Peyer's patch (tissue), 4 donors: ENCODE results near the gene PPP1R9B. TPM values are rescaled to one million over a fixed set of nuclear protein-coding genes. Genes with fewer than 3 reads are reported as not detected.

Experiments used
- DNase-seq, 3 donors: peaks; one replicate each; pipeline ENCODE4 v3.0.0-alpha.2; 2017 to 2019
- H3K27ac ChIP-seq, 4 donors: fragments of 200-600 bp; sonication (generic); one replicate each; pipeline ENCODE4 v1.5.1; 2016 to 2019
- H3K27me3 ChIP-seq, 2 donors: fragments of 200-600 bp; sonication (generic); one replicate each; pipeline ENCODE4 v1.5.1; 2019
- H3K36me3 ChIP-seq, 3 donors: fragments of 200-600 bp; sonication (generic); one replicate each; pipeline ENCODE4 v1.5.1; 2016 to 2019
- H3K4me1 ChIP-seq, 4 donors: fragments of 200-600 bp; sonication (generic); one replicate each; pipeline ENCODE4 v1.5.1; 2016 to 2019
- H3K4me3 ChIP-seq, 4 donors: fragments of 200-600 bp; sonication (generic); 1 replicate in 3 of 4; 2 replicates in 1 of 4; pipeline ENCODE4 v1.5.1; 2016 to 2019; ENCODE audit warnings: mild to moderate bottlenecking in 1 of 4
- H3K9me3 ChIP-seq, 4 donors: fragments of 200-600 bp; sonication (generic); one replicate each; pipeline ENCODE4 v1.5.1; 2016 to 2019; ENCODE audit warnings: mild to moderate bottlenecking in 1 of 4
- CTCF ChIP-seq, 6 experiments: fragments of 450-650 bp in 4 of 6; fragments of 200-600 bp in 2 of 6; sonication (generic) in 1 of 6; IDR thresholded peaks; one replicate each; pipeline ENCODE4 v1.5.1; 2017 to 2019; ENCODE audit warnings: antibody characterized with exemption in 6 of 6, mild to moderate bottlenecking in 3 of 6, moderate library complexity in 1 of 6
- POLR2A ChIP-seq, 2 donors: fragments of 450-650 bp; IDR thresholded peaks; one replicate each; pipeline ENCODE4 v1.5.1; 2017; ENCODE audit warnings: antibody characterized with exemption in 2 of 2, mild to moderate bottlenecking in 2 of 2, moderate library complexity in 2 of 2
- total RNA-seq, 4 donors: library from RNA; depleted of rRNA; stranded (reverse); fragments of >200 nt; gene quantifications; one replicate each; pipeline ENCODE4 v1.1.0, GENCODE V29; 2016

The PPP1R9B gene
- total RNA-seq, 4 donors from 2014 or later, result 18.0 to 40.4 (median 32.9) TPM

- no peaks in the 10 kb centered on the region for H3K36me3 ChIP-seq
- H3K9me3 ChIP-seq, result no peaks in the 10 kb centered on the region
- H3K4me3 ChIP-seq, result no peak overlapping the region
- no peak for DNase-seq
- no peak for TF ChIP-seq POLR2A (IDR thresholded peaks at IDR 0.05)
- no peak for TF ChIP-seq CTCF (IDR thresholded peaks at IDR 0.05)
- H3K27me3 ChIP-seq, result no peaks in the 10 kb centered on the region
- H3K4me1 ChIP-seq, result peaks cover 0 to 9% (median 0%) of the 10 kb centered on the region in 4 donors
- H3K27ac ChIP-seq, result no peak overlapping the region
These were observed 17.8 kb upstream of the PPP1R9B start for GRCh38 chr17:50168319-50168718.

- Histone ChIP-seq H3K27me3 (no peaks in the 10 kb centered on the region), H3K9me3 (no peaks in the 10 kb centered on the region), H3K4me1 (peaks cover 0 to 9% (median 0%) of the 10 kb centered on the region in 4 donors), H3K36me3 (no peaks in the 10 kb centered on the region), H3K27ac (no peak overlapping the region), H3K4me3 (no peak overlapping the region)
- no peak for DNase-seq
- no peak for TF ChIP-seq CTCF (IDR thresholded peaks at IDR 0.05)
- TF ChIP-seq POLR2A (IDR thresholded peaks at IDR 0.05), result no peak
These were observed 16.9 kb upstream of the PPP1R9B start for GRCh38 chr17:50167371-50167770.

- Histone ChIP-seq H3K36me3 (no peaks in the 10 kb centered on the region), H3K27ac (peak overlapping the region in 2 of 4 donors; percentile 30 to 77), H3K27me3 (no peaks in the 10 kb centered on the region), H3K9me3 (no peaks in the 10 kb centered on the region), H3K4me1 (peaks cover 0 to 12% (median 2%) of the 10 kb centered on the region in 4 donors), H3K4me3 (peak overlapping the region in 1 of 4 donors; percentile 29)
- no peak for TF ChIP-seq POLR2A (IDR thresholded peaks at IDR 0.05)
- TF ChIP-seq CTCF (IDR thresholded peaks at IDR 0.05), result no peak
- no peak for DNase-seq
These were observed 16.2 kb upstream of the PPP1R9B start for GRCh38 chr17:50166518-50167181.

DNA sequence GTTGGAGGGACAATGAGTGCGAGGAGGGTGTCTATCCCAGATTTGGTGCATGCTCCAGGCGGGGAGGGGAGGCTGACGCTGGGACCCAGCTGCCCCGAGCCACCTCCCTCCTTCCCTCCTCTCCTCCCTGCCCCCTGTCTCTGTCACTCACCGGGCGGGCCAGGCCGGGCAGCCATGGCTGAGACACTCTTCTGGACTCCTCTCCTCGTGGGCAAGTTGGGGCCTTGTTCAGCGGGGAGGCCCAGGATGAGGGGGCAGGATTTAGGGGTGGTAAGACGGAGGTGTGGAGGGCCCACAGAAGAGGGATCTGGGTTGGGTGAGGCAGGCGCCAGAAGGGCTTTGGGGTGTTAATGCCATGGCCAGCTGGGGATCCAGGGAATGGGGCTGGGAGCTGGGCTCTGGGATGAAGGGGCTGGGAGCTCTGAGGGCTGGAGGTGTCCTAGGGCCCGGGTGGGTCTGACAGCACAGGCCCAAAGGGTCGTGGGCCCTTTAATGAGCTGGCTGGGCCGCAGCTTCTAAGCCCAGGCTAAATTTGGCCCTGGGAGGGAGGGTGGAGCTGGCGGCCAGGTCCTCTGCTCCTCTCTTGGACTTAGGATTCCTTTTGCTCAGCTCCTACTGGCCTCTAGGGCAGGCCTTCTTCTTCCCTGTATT, 15.5 kb upstream of the PPP1R9B start, which contains the start of gene SGCA:
TSS of gene SGCA (plus strand) at position 139 of the 651 bp plus-strand sequence. CDS start at position 175, 36 bp downstream.
- no peaks in the 10 kb centered on the region for H3K9me3 ChIP-seq
- no peak for DNase-seq
- no peaks in the 10 kb centered on the region for H3K27me3 ChIP-seq
- peaks cover 0 to 14% (median 5%) of the 10 kb centered on the region in 4 donors for H3K4me1 ChIP-seq
- H3K4me3 ChIP-seq, result peak within 1 kb of the TSS in 1 of 4 donors; percentile 29
- peak within 1 kb of the TSS in 2 of 4 donors; percentile 30 to 77 for H3K27ac ChIP-seq
- H3K36me3 ChIP-seq, result no peaks in the 10 kb centered on the region
- TF ChIP-seq POLR2A (IDR thresholded peaks at IDR 0.05) (no peak), CTCF (IDR thresholded peaks at IDR 0.05) (no peak)

GRCh38 chr17:50165466-50165865, 15.0 kb upstream of the PPP1R9B start:
- H3K36me3 ChIP-seq, result no peaks in the 10 kb centered on the region
- TF ChIP-seq POLR2A (IDR thresholded peaks at IDR 0.05) (no peak), CTCF (IDR thresholded peaks at IDR 0.05) (no peak)
- H3K27me3 ChIP-seq, result no peaks in the 10 kb centered on the region
- DNase-seq, result no peak
- H3K4me3 ChIP-seq, result peak overlapping the region in 1 of 4 donors; percentile 29
- peak overlapping the region in 2 of 4 donors; percentile 30 to 77 for H3K27ac ChIP-seq
- H3K4me1 ChIP-seq, result peaks cover 0 to 14% (median 7%) of the 10 kb centered on the region in 4 donors
- no peaks in the 10 kb centered on the region for H3K9me3 ChIP-seq
